Caco-2 (cell line): Measurements from ENCODE around the gene ALG12. TPM values are rescaled to one million over a fixed set of nuclear protein-coding genes. Genes with fewer than 3 reads are reported as not detected.
"Not testable (repeated sequence)": the region's sequence is repeated elsewhere in the genome, so short reads cannot be mapped to it uniquely, and the experiment has no call there.

Experiments
- BruUV-seq: library from RNA; stranded (reverse); fragments of 400-500 nt; replicated peaks from 2 replicates; lab custom pipeline; 2021; lab: Mats Ljungman, UMichigan
- CTCF ChIA-PET: fragments of 300-600 bp; sonication (Branson Sonifier 250); formaldehyde crosslinking; loops from one replicate; lab custom pipeline; 2022; ENCODE audit warnings: antibody characterized with exemption; lab: Charles Lee
- POLR2A ChIA-PET: fragments of 300-600 bp; sonication (Branson Sonifier 250); formaldehyde crosslinking; loops from one replicate; lab custom pipeline; 2022; ENCODE audit warnings: antibody characterized with exemption; lab: Charles Lee
- DNase-seq, 2 experiments: peaks; one replicate each; pipeline versions ENCODE4 v3.0.0 to v3.0.0-alpha.2; 2020 to 2022
- H3K27me3 ChIP-seq: replicated peaks from 2 replicates; pipeline ENCODE4 v1.6.0; 2011; ENCODE audit warnings: low read length; ENCODE audit not compliant: control insufficient read depth, insufficient read depth
- H3K36me3 ChIP-seq: 2 replicates; pipeline ENCODE4 v1.5.1; 2011; ENCODE audit warnings: low read length; ENCODE audit not compliant: control insufficient read depth, insufficient read depth
- H3K4me1 ChIP-seq: fragments of 250-450 bp; sonication (Bioruptor Pico); 2 replicates; pipeline ENCODE4 v1.5.1; 2020; ENCODE audit warnings: mild to moderate bottlenecking
- H3K4me3 ChIP-seq: 2 replicates; pipeline ENCODE4 v1.5.1; 2011; ENCODE audit warnings: low read depth, mild to moderate bottlenecking, control low read depth, low read length
- H3K9me3 ChIP-seq: fragments of 250-450 bp; sonication (Bioruptor Pico); 2 replicates; pipeline ENCODE4 v1.5.1; 2020; ENCODE audit warnings: mild to moderate bottlenecking, moderate library complexity
- H3K27ac Mint-ChIP-seq: one replicate; pipeline ENCODE4 v1.8.0; 2022; ENCODE audit warnings: mixed read lengths; ENCODE audit not compliant: unreplicated experiment
- H3K27me3 Mint-ChIP-seq: one replicate; pipeline ENCODE4 v1.8.0; 2022; ENCODE audit warnings: mixed read lengths; ENCODE audit not compliant: insufficient read depth, unreplicated experiment
- H3K36me3 Mint-ChIP-seq: one replicate; pipeline ENCODE4 v1.8.0; 2022; ENCODE audit warnings: mild to moderate bottlenecking, mixed read lengths; ENCODE audit not compliant: insufficient read depth, unreplicated experiment
- H3K4me1 Mint-ChIP-seq: one replicate; pipeline ENCODE4 v1.8.0; 2022; ENCODE audit warnings: low read depth, mixed read lengths; ENCODE audit not compliant: unreplicated experiment
- H3K4me3 Mint-ChIP-seq: one replicate; pipeline ENCODE4 v1.8.0; 2022; ENCODE audit warnings: mild to moderate bottlenecking, moderate library complexity, mixed read lengths; ENCODE audit not compliant: unreplicated experiment
- H3K9me3 Mint-ChIP-seq: one replicate; pipeline ENCODE4 v1.8.0; 2022; ENCODE audit warnings: mixed read lengths; ENCODE audit not compliant: unreplicated experiment
- intact Hi-C: fragments of 100-400 bp; cut with micrococcal nuclease; formaldehyde crosslinking; loops from one replicate; pipeline ENCODE4 v1.10.0; 2022; ENCODE audit not compliant: unreplicated experiment
- total RNA-seq: library from RNA; stranded (reverse); gene quantifications from 2 replicates; pipeline ENCODE4 v1.2.3, GENCODE V29; 2022
- TF ChIP-seq, protein P1 (sequence below), 2 experiments: fragments of 200-600 bp in 1 of 2; IDR thresholded peaks; 1 replicate in 1 of 2; 2 replicates in 1 of 2; pipeline versions ENCODE4 v1.5.1 to v1.8.0; 2011 to 2022; ENCODE audit warnings: antibody characterized with exemption in 1 of 2, control low read depth in 1 of 2, inconsistent platforms in 1 of 2, low read depth in 1 of 2, low read length in 1 of 2, mild to moderate bottlenecking in 1 of 2, moderate library complexity in 1 of 2; ENCODE audit not compliant: insufficient read depth in 1 of 2, severe bottlenecking in 1 of 2, unreplicated experiment in 1 of 2

The ALG12 gene
- total RNA-seq, 1 experiment from 2014 or later, result 35.7 TPM

DNA sequence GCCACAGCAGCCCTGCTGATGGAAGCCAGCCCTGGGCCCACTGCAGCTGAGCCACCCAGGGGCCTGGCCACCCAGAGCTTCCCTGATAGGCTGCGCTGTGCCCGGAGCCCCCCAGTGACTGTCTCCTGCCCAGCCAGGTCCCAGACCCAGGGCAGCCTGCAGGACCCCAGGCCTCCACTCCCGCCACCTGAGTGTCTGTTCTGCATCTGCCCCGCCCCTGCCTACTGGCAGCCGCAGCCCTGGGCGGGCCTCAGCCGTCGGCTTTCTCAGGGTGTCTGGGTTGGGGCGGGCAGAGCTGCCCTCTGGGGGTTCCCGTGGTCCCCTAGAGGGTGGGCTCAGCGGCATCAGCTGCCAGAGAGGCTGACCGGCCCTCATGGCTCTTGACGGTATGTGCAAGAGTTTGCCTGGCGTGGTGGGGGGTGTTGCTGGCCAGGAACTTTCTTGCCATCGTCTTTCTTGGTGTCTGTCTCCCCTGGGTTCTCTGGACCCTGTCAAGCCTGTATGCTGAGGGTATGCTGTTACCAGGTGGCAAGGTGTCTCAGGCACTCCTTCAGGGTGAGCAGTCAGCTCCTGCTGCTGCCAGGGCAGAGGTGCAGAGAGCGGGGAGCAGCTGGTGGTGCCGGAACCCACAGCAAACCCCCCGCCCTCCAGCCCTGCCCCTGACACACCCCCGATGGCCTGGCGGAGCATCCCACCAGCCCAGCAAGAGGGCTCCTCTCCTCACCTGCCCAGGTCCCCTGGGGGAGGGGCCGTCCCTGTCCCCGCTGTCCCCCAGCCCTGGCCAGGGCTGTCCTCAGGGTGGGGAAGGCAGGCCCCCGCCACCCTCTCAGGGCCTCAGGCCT, 30.1 kb upstream of the ALG12 start:
- intact Hi-C loops, result no loop called here
- Mint-ChIP-seq H3K27me3 (no peaks in the 10 kb centered on the region), H3K4me1 (peaks cover 8% of the 10 kb centered on the region), H3K4me3 (no peak overlapping the region), H3K27ac (peak overlapping the region; percentile 77), H3K9me3 (no peaks in the 10 kb centered on the region), H3K36me3 (peaks cover 8% of the 10 kb centered on the region)
- no peak for DNase-seq
- Histone ChIP-seq H3K27me3 (no peaks in the 10 kb centered on the region), H3K4me3 (no peak overlapping the region), H3K36me3 (no peaks in the 10 kb centered on the region), H3K4me1 (peaks cover 72% of the 10 kb centered on the region), H3K9me3 (no peaks in the 10 kb centered on the region)
- ChIA-PET POLR2A (no interaction called here), CTCF (no interaction called here)
- TF ChIP-seq, protein P1, sequence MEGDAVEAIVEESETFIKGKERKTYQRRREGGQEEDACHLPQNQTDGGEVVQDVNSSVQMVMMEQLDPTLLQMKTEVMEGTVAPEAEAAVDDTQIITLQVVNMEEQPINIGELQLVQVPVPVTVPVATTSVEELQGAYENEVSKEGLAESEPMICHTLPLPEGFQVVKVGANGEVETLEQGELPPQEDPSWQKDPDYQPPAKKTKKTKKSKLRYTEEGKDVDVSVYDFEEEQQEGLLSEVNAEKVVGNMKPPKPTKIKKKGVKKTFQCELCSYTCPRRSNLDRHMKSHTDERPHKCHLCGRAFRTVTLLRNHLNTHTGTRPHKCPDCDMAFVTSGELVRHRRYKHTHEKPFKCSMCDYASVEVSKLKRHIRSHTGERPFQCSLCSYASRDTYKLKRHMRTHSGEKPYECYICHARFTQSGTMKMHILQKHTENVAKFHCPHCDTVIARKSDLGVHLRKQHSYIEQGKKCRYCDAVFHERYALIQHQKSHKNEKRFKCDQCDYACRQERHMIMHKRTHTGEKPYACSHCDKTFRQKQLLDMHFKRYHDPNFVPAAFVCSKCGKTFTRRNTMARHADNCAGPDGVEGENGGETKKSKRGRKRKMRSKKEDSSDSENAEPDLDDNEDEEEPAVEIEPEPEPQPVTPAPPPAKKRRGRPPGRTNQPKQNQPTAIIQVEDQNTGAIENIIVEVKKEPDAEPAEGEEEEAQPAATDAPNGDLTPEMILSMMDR (IDR thresholded peaks at IDR 0.05; ENCODE audit: insufficient read depth in 1 of 2, low read depth in 1 of 2, low read length in 1 of 2, severe bottlenecking in 1 of 2, unreplicated experiment in 1 of 2), result no peak
- BruUV-seq, result no TSS peak

- H3K27ac Mint-ChIP-seq, result no peak overlapping the region
- H3K36me3 ChIP-seq, result no peaks in the 10 kb centered on the region
- BruUV-seq, result no TSS peak
- H3K4me1 ChIP-seq, result peaks cover 61% of the 10 kb centered on the region
- H3K9me3 Mint-ChIP-seq, result no peaks in the 10 kb centered on the region
- intact Hi-C loops, result no loop called here
- ChIA-PET CTCF (interaction anchor here (1.1 kb wide), 2 partner anchors 14 to 83 kb away, joined by 3 read pairs; no protein-coding TSS in a partner anchor), POLR2A (no interaction called here)
- peaks cover 4% of the 10 kb centered on the region for H3K36me3 Mint-ChIP-seq
- H3K27me3 Mint-ChIP-seq, result no peaks in the 10 kb centered on the region
- no peaks in the 10 kb centered on the region for H3K9me3 ChIP-seq
- no peak overlapping the region for H3K4me3 ChIP-seq
- no peak for DNase-seq
- TF ChIP-seq, protein P1 (IDR thresholded peaks at IDR 0.05; ENCODE audit: insufficient read depth in 1 of 2, low read depth in 1 of 2, low read length in 1 of 2, severe bottlenecking in 1 of 2, unreplicated experiment in 1 of 2), result no peak
- H3K4me1 Mint-ChIP-seq, result peaks cover 3% of the 10 kb centered on the region
- no peaks in the 10 kb centered on the region for H3K27me3 ChIP-seq
- no peak overlapping the region for H3K4me3 Mint-ChIP-seq
Measured at GRCh38 chr22:49947296-49947622, 29.0 kb upstream of the ALG12 start.

GRCh38 chr22:49946612-49947295, 28.5 kb upstream of the ALG12 start:
- Histone ChIP-seq H3K27me3 (no peaks in the 10 kb centered on the region), H3K9me3 (no peaks in the 10 kb centered on the region; the same call in 1 of the 2 replicates), H3K4me1 (peaks cover 56% of the 10 kb centered on the region), H3K36me3 (no peaks in the 10 kb centered on the region), H3K4me3 (no peak overlapping the region)
- ChIA-PET POLR2A (no interaction called here), CTCF (interaction anchor here (0.6 to 1.1 kb wide), 3 partner anchors 10 to 84 kb away, joined by 3 to 4 read pairs (median 3); no protein-coding TSS in a partner anchor)
- Mint-ChIP-seq H3K27me3 (no peaks in the 10 kb centered on the region), H3K9me3 (no peaks in the 10 kb centered on the region), H3K4me3 (no peak overlapping the region), H3K36me3 (no peaks in the 10 kb centered on the region), H3K4me1 (no peaks in the 10 kb centered on the region), H3K27ac (peak overlapping the region; percentile 32)
- BruUV-seq, result no TSS peak
- TF ChIP-seq, protein P1 (IDR thresholded peaks at IDR 0.05; ENCODE audit: insufficient read depth in 1 of 2, low read depth in 1 of 2, low read length in 1 of 2, severe bottlenecking in 1 of 2, unreplicated experiment in 1 of 2), result no peak
- intact Hi-C loops, result no loop called here
- no peak for DNase-seq

GRCh38 chr22:49945042-49945794, 27.0 kb upstream of the ALG12 start:
- H3K27me3 ChIP-seq, DNase-seq, H3K4me3 ChIP-seq, H3K9me3 Mint-ChIP-seq, H3K9me3 ChIP-seq, H3K4me3 Mint-ChIP-seq, H3K4me1 Mint-ChIP-seq, H3K36me3 ChIP-seq, intact Hi-C loops, H3K27me3 Mint-ChIP-seq, CTCF ChIA-PET, H3K36me3 Mint-ChIP-seq, POLR2A ChIA-PET, BruUV-seq: not testable (repeated sequence)
- H3K27ac Mint-ChIP-seq, result peak overlapping the region; percentile 42
- H3K4me1 ChIP-seq, result peaks cover 43% of the 10 kb centered on the region
